HepG2 (cell line): ENCODE results near the gene MAML1. TPM values are rescaled to one million over a fixed set of nuclear protein-coding genes. Genes with fewer than 3 reads are reported as not detected.

Experiments used
- DNMT3B ChIP-seq: conservative IDR thresholded peaks from 2 replicates; pipeline ENCODE4 v1.6.1; 2016; ENCODE audit warnings: missing biosample characterization, control low read depth
- ETV5 ChIP-seq: IDR thresholded peaks from 2 replicates; pipeline ENCODE4 v1.6.1; 2018; ENCODE audit warnings: missing biosample characterization, missing genetic modification reagents, inconsistent platforms, borderline replicate concordance
- GABPA ChIP-seq, 2 experiments: IDR thresholded peaks; 2 replicates each; pipeline ENCODE4 v1.6.1; 2011 to 2016; ENCODE audit warnings: low read depth in 2 of 2, low read length in 1 of 2, missing biosample characterization in 1 of 2, missing genetic modification characterization in 1 of 2
- HNRNPLL ChIP-seq: fragments of 200-400 bp; formaldehyde crosslinking; IDR thresholded peaks from 2 replicates; pipeline ENCODE4 v1.6.1; 2017; ENCODE audit warnings: mild to moderate bottlenecking, low read depth, low read length; ENCODE audit not compliant: poor library complexity, severe bottlenecking
- IRF1 ChIP-seq: sonication (generic); formaldehyde crosslinking; IDR thresholded peaks from 2 replicates; pipeline ENCODE4 v1.4.0; 2020; ENCODE audit warnings: low read depth, mild to moderate bottlenecking, missing genetic modification reagents
- NFYB ChIP-seq: sonication (generic); formaldehyde crosslinking; IDR thresholded peaks from 2 replicates; pipeline ENCODE4 v1.4.0; 2020; ENCODE audit warnings: missing genetic modification reagents
- PRMT3 ChIP-seq: sonication (generic); formaldehyde crosslinking; IDR thresholded peaks from 2 replicates; pipeline ENCODE4 v1.8.1; 2022; ENCODE audit warnings: low read depth, mild to moderate bottlenecking, moderate library complexity, missing genetic modification reagents, borderline replicate concordance
- RARA ChIP-seq: IDR thresholded peaks from 2 replicates; pipeline ENCODE4 v1.6.1; 2016; ENCODE audit warnings: missing genetic modification reagents, missing compliant biosample characterization
- SAP130 ChIP-seq: IDR thresholded peaks from 2 replicates; pipeline ENCODE4 v1.6.1; 2016; ENCODE audit warnings: low read depth
- SIX4 ChIP-seq: sonication (generic); formaldehyde crosslinking; IDR thresholded peaks from 2 replicates; pipeline ENCODE4 v1.4.0; 2020; ENCODE audit warnings: missing genetic modification reagents
- SMARCC2 ChIP-seq: fragments of 450-650 bp; IDR thresholded peaks from 2 replicates; pipeline ENCODE4 v1.6.1; 2017; ENCODE audit warnings: antibody characterized with exemption, mild to moderate bottlenecking
- SP2 ChIP-seq: sonication (generic); formaldehyde crosslinking; IDR thresholded peaks from 2 replicates; pipeline ENCODE4 v1.5.1; 2020; ENCODE audit warnings: mild to moderate bottlenecking, missing genetic modification reagents
- TBX2 ChIP-seq: sonication (generic); formaldehyde crosslinking; IDR thresholded peaks from 2 replicates; pipeline ENCODE4 v1.5.0; 2020; ENCODE audit warnings: missing genetic modification reagents, mild to moderate bottlenecking, borderline replicate concordance
- TFDP1 ChIP-seq: IDR thresholded peaks from 2 replicates; pipeline ENCODE4 v1.6.1; 2016; ENCODE audit warnings: missing compliant biosample characterization, missing genetic modification reagents, borderline replicate concordance
- ZBTB1 ChIP-seq: sonication (generic); formaldehyde crosslinking; IDR thresholded peaks from 2 replicates; pipeline ENCODE4 v1.4.0; 2020; ENCODE audit warnings: missing genetic modification reagents, borderline replicate concordance
- ZMAT3 ChIP-seq: sonication (generic); formaldehyde crosslinking; conservative IDR thresholded peaks from 2 replicates; pipeline ENCODE4 v1.7.0; 2021; ENCODE audit warnings: missing genetic modification reagents
- ZNF570 ChIP-seq: sonication (generic); formaldehyde crosslinking; IDR thresholded peaks from 2 replicates; pipeline ENCODE4 v1.4.0; 2020; ENCODE audit warnings: mild to moderate bottlenecking, missing genetic modification reagents, borderline replicate concordance
- ZNF598 ChIP-seq: sonication (generic); formaldehyde crosslinking; IDR thresholded peaks from 2 replicates; pipeline ENCODE4 v1.5.1; 2020; ENCODE audit warnings: mild to moderate bottlenecking, missing genetic modification reagents, borderline replicate concordance
- ZNF670 ChIP-seq: sonication (generic); formaldehyde crosslinking; IDR thresholded peaks from 2 replicates; pipeline ENCODE4 v1.8.0; 2022; ENCODE audit warnings: mild to moderate bottlenecking, missing genetic modification reagents, borderline replicate concordance
- ZNF75D ChIP-seq: sonication (generic); formaldehyde crosslinking; IDR thresholded peaks from 2 replicates; pipeline ENCODE4 v1.8.1; 2023; ENCODE audit warnings: missing genetic modification reagents, mild to moderate bottlenecking, borderline replicate concordance
- ZNF839 ChIP-seq: sonication (generic); formaldehyde crosslinking; IDR thresholded peaks from 2 replicates; pipeline ENCODE4 v1.4.0; 2020; ENCODE audit warnings: missing genetic modification reagents, mild to moderate bottlenecking, borderline replicate concordance
- polyA plus RNA-seq, 8 experiments: library from polyadenylated mRNA; depleted of rRNA in 3 of 8; stranded (reverse) in 7 of 8; unstranded in 1 of 8; fragments of >200 nt; fragmentation: Illumina TruSeq in 4 of 8; extraction: Trizol in 4 of 8; gene quantifications; 2 replicates each; pipeline versions ENCODE4 v1.2.1 to v1.2.3, GENCODE V29; 2011 to 2016; ENCODE audit warnings: low read depth in 4 of 8, missing spikeins in 1 of 8, mixed read lengths in 1 of 8; ENCODE audit not compliant: insufficient read depth in 1 of 8
- total RNA-seq, 5 experiments: library from RNA; depleted of rRNA; stranded (reverse); fragments of >200 nt; fragmentation: Illumina TruSeq; extraction: Trizol; gene quantifications; 2 replicates each; pipeline ENCODE4 v1.2.3, GENCODE V29; 2016; ENCODE audit warnings: low read depth in 1 of 5
- TF ChIP-seq, protein P1 (sequence below), 2 experiments: IDR thresholded peaks; 2 replicates each; pipeline ENCODE4 v1.6.1; 2011 to 2012; ENCODE audit warnings: low read length in 2 of 2, borderline replicate concordance in 1 of 2, low read depth in 1 of 2, mild to moderate bottlenecking in 1 of 2, moderate library complexity in 1 of 2
- TF ChIP-seq, protein P2 (sequence below): sonication (generic); formaldehyde crosslinking; IDR thresholded peaks from 2 replicates; pipeline ENCODE4 v1.5.0; 2020; ENCODE audit warnings: missing genetic modification reagents

Gene MAML1
- total and polyA plus RNA-seq, 2 of the 13 experiments (the other 11 are each of a cell fraction or from before 2014, with no cell fraction given) = 10.0 to 10.8 TPM

DNA sequence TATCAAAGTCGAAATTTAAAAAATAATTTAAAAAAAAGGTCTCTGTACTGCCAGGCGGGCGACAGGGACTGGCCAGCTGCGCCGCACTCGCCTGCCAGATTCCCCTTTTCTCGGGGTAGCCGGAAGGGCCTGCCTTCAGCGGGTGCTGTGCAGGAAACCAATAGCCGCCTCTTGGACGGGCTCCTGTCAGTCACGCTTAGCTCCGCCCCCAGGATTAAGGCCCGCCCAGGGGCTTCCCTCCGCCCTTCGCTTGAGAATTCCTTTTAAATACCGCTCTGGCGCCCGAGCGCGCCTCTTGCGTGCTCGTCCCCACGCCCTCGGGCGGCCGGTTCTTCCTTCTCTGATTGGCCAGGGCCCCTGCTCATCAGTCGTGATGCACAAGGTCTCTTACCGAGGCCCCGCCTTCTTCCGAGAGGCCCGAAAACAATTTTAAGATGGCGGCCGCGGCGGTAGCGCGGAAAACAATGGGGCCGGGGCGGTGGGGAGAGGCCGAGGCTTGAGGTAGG lies at the start of gene MAML1 (continued):
- TF ChIP-seq ZNF839 (CRISPR knock-in tag) (no peak), ZNF570 (CRISPR knock-in tag) (no peak), HNRNPLL (peak; percentile 84), ZNF75D (no peak), IRF1 (no peak), PRMT3 (CRISPR knock-in tag) (no peak), ZMAT3 (CRISPR knock-in tag) (no peak), RARA (CRISPR knock-in tag) (peak; percentile 23; the same call in 1 of the 2 replicates), ZNF598 (peak; percentile 18; the same call in 1 of the 2 replicates), ETV5 (CRISPR knock-in tag) (peak; percentile 47; the same call in 1 of the 2 replicates), SP2 (CRISPR knock-in tag) (peak; percentile 95), ZBTB1 (no peak), SIX4 (CRISPR knock-in tag) (no peak), TFDP1 (CRISPR knock-in tag) (peak; percentile 64; the same call in 1 of the 2 replicates), SAP130 (CRISPR knock-in tag) (peak; percentile 76), TBX2 (CRISPR knock-in tag) (0 out of 2 replicates have a peak, but pooled peaks have one; percentile 48), ZNF670 (0 out of 2 replicates have a peak, but pooled peaks have one; percentile 51), DNMT3B (CRISPR knock-in tag) (no peak), SMARCC2 (no peak), NFYB (CRISPR knock-in tag) (peak; percentile 96), GABPA (IDR thresholded peaks at IDR 0.05; ENCODE audit: low read depth, low read length) (peak; percentile 44; the same call in 1 of the 2 replicates), GABPA (CRISPR knock-in tag; IDR thresholded peaks at IDR 0.05; ENCODE audit: low read depth) (peak; percentile 80)
- TF ChIP-seq, protein P1, sequence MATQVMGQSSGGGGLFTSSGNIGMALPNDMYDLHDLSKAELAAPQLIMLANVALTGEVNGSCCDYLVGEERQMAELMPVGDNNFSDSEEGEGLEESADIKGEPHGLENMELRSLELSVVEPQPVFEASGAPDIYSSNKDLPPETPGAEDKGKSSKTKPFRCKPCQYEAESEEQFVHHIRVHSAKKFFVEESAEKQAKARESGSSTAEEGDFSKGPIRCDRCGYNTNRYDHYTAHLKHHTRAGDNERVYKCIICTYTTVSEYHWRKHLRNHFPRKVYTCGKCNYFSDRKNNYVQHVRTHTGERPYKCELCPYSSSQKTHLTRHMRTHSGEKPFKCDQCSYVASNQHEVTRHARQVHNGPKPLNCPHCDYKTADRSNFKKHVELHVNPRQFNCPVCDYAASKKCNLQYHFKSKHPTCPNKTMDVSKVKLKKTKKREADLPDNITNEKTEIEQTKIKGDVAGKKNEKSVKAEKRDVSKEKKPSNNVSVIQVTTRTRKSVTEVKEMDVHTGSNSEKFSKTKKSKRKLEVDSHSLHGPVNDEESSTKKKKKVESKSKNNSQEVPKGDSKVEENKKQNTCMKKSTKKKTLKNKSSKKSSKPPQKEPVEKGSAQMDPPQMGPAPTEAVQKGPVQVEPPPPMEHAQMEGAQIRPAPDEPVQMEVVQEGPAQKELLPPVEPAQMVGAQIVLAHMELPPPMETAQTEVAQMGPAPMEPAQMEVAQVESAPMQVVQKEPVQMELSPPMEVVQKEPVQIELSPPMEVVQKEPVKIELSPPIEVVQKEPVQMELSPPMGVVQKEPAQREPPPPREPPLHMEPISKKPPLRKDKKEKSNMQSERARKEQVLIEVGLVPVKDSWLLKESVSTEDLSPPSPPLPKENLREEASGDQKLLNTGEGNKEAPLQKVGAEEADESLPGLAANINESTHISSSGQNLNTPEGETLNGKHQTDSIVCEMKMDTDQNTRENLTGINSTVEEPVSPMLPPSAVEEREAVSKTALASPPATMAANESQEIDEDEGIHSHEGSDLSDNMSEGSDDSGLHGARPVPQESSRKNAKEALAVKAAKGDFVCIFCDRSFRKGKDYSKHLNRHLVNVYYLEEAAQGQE (IDR thresholded peaks at IDR 0.05; ENCODE audit: borderline replicate concordance in 1 of 2, low read depth in 1 of 2, low read length in 2 of 2) = no peak
- TF ChIP-seq, protein P2, sequence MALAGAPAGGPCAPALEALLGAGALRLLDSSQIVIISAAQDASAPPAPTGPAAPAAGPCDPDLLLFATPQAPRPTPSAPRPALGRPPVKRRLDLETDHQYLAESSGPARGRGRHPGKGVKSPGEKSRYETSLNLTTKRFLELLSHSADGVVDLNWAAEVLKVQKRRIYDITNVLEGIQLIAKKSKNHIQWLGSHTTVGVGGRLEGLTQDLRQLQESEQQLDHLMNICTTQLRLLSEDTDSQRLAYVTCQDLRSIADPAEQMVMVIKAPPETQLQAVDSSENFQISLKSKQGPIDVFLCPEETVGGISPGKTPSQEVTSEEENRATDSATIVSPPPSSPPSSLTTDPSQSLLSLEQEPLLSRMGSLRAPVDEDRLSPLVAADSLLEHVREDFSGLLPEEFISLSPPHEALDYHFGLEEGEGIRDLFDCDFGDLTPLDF (CRISPR knock-in tag) = peak; percentile 74
